Fibroblast of lung (primary cell): ENCODE results near the gene NCR2.

Experiments used
- EZH2 ChIP-seq: IDR thresholded peaks from 2 replicates; pipeline ENCODE4 v1.5.1; 2012; ENCODE audit warnings: low read length, control low read depth, mild to moderate bottlenecking; ENCODE audit errors: missing control alignments
- TF ChIP-seq, protein P1 (sequence below), 2 donors: IDR thresholded peaks in 1 of 2; conservative IDR thresholded peaks in 1 of 2; 1 replicate in 1 of 2; 2 replicates in 1 of 2; pipeline ENCODE4 v1.5.1; 2011 to 2012; ENCODE audit warnings: low read length in 2 of 2, control low read depth in 1 of 2, inconsistent platforms in 1 of 2, low read depth in 1 of 2, mild to moderate bottlenecking in 1 of 2

GRCh38 chr6:41332842-41333736 is 2.3 kb upstream of the NCR2 start:
- TF ChIP-seq EZH2 = no peak
- TF ChIP-seq, protein P1, sequence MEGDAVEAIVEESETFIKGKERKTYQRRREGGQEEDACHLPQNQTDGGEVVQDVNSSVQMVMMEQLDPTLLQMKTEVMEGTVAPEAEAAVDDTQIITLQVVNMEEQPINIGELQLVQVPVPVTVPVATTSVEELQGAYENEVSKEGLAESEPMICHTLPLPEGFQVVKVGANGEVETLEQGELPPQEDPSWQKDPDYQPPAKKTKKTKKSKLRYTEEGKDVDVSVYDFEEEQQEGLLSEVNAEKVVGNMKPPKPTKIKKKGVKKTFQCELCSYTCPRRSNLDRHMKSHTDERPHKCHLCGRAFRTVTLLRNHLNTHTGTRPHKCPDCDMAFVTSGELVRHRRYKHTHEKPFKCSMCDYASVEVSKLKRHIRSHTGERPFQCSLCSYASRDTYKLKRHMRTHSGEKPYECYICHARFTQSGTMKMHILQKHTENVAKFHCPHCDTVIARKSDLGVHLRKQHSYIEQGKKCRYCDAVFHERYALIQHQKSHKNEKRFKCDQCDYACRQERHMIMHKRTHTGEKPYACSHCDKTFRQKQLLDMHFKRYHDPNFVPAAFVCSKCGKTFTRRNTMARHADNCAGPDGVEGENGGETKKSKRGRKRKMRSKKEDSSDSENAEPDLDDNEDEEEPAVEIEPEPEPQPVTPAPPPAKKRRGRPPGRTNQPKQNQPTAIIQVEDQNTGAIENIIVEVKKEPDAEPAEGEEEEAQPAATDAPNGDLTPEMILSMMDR (conservative IDR thresholded peaks at IDR 0.05 in 1 of 2, IDR thresholded peaks at IDR 0.05 in 1 of 2; ENCODE audit: low read depth in 1 of 2, low read length in 2 of 2) = no peak
